Epithelial cell of proximal tubule (primary cell): ENCODE data around the gene PRELID1. TPM values are rescaled to one million over a fixed set of nuclear protein-coding genes. Genes with fewer than 3 reads are reported as not detected.

Source experiments
- DNase-seq: peaks from one replicate; pipeline ENCODE4 v3.0.0-alpha.2; 2011; ENCODE audit warnings: low read depth
- H3K4me3 ChIP-seq: 2 replicates; pipeline ENCODE4 v1.5.1; 2011; ENCODE audit warnings: low read depth, mild to moderate bottlenecking, low read length
- total RNA-seq: library from RNA; depleted of rRNA; stranded (reverse); fragments of >200 nt; gene quantifications from 2 replicates; pipeline ENCODE4 v1.2.3, GENCODE V29; 2015
- TF ChIP-seq, protein P1 (sequence below): conservative IDR thresholded peaks from 2 replicates; pipeline ENCODE4 v1.5.1; 2012; ENCODE audit warnings: low read depth, mild to moderate bottlenecking, low read length

Gene PRELID1
- total RNA-seq, 1 donor from 2014 or later = 150 TPM

DNA sequence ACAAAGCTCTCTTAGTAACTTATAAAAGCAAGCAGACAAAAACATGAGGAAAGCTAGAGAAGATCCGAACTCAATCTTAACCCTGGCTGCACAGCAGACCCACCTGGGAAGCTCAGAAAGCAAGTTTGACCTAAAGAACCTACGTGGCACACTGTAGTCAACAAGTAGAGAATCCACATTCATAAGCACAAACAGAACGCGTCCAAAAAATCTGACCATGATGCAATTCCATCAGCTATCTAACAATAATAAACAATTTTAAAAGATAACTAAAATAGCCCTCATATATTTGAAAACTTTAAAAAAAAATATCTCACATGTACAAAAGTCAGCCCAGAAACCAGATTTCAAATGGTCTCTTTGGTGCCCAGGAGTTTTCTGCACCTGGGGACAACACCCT is 43.2 kb downstream of the PRELID1 start:
- DNase-seq = no peak
- no peak overlapping the region for H3K4me3 ChIP-seq
- TF ChIP-seq, protein P1, sequence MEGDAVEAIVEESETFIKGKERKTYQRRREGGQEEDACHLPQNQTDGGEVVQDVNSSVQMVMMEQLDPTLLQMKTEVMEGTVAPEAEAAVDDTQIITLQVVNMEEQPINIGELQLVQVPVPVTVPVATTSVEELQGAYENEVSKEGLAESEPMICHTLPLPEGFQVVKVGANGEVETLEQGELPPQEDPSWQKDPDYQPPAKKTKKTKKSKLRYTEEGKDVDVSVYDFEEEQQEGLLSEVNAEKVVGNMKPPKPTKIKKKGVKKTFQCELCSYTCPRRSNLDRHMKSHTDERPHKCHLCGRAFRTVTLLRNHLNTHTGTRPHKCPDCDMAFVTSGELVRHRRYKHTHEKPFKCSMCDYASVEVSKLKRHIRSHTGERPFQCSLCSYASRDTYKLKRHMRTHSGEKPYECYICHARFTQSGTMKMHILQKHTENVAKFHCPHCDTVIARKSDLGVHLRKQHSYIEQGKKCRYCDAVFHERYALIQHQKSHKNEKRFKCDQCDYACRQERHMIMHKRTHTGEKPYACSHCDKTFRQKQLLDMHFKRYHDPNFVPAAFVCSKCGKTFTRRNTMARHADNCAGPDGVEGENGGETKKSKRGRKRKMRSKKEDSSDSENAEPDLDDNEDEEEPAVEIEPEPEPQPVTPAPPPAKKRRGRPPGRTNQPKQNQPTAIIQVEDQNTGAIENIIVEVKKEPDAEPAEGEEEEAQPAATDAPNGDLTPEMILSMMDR = no peak

DNA sequence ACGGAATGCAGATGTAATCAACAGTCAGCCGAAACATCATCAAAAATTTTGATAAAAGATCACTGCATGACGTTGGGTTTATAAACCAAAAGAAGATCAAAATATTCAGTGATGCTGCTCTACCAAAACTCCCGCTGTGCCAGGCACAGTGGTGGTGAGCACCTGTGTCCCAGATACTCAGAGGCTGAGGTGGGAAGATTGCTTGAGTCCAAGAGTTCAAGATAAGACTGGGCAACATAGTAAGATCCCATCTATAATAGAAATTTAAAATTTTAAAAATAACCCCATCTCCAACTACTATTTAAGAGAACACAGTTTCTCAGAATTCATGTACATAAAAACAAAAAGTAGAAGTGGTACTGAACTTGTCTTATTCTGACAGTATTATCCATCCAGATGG is 44.1 kb downstream of the PRELID1 start:
- TF ChIP-seq, protein P1 = no peak
- H3K4me3 ChIP-seq = no peak overlapping the region
- DNase-seq = no peak

DNA sequence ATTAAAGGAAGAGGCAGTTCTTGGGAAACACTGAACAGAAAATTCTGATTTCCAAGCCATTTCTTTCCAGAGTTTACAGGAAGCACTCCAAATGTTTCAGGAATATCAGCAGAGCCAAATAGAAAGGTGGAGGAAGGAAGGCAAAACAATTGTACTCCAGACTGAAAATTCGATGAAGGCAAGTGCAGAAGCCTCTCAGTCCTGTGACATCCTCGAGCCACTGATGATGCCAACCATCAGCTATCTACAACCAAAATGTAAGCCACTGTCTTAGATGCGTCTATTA is 45.7 kb downstream of the PRELID1 start:
- no peak for DNase-seq
- H3K4me3 ChIP-seq = no peak overlapping the region
- TF ChIP-seq, protein P1 = no peak

DNA sequence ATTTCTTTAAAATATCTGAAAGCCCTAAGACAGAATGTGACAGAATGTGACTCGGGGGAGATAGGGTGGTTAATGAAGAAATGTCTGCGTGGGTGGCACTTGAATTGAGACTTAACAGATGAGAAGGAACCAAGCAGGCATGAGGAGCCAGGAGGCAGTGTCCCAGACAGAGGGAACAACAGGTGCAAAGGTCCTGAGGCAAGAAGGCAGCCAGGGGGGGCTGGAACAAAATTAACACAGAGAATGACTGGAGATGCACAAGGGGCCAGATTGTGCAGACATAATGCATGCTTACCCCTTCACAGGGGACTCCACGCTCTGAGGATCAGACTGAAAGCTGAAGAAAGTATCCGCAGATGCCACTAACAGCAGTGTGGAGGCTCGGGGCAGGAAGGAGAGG is 46.2 kb downstream of the PRELID1 start:
- TF ChIP-seq, protein P1 = no peak
- no peak for DNase-seq
- H3K4me3 ChIP-seq = peak overlapping the region; percentile 74

DNA sequence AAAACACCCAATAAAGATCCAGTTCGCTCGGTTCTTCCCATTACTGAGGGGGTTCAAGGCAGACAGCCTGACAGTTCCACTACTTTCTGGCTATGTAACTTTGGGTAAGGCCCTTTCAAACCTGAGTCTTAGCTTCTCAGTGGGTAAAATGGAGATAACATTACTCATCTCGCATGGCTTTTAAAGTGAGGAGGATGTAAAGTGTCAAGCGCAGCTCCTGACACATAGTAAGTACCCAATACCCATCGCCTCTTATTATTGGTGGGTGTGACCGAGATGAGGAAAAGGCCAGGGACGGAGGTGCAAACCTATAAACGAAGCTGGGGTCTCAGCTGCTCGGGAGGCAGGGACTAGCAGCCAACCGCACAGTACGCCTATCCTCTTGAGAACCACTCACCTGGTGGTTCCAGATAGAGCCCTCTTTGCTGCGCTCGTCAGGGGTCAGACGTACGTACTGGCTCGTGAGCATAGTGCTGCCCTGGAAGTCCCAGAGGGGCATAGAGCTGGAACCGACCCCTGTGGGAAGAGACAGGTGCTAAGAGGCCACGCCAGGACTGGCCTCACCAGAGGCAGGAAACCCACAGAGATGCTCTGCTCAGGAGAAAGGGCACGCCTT is 47.3 kb downstream of the PRELID1 start:
- peak overlapping the region; percentile 74 for H3K4me3 ChIP-seq
- DNase-seq = no peak
- TF ChIP-seq, protein P1 = no peak

DNA sequence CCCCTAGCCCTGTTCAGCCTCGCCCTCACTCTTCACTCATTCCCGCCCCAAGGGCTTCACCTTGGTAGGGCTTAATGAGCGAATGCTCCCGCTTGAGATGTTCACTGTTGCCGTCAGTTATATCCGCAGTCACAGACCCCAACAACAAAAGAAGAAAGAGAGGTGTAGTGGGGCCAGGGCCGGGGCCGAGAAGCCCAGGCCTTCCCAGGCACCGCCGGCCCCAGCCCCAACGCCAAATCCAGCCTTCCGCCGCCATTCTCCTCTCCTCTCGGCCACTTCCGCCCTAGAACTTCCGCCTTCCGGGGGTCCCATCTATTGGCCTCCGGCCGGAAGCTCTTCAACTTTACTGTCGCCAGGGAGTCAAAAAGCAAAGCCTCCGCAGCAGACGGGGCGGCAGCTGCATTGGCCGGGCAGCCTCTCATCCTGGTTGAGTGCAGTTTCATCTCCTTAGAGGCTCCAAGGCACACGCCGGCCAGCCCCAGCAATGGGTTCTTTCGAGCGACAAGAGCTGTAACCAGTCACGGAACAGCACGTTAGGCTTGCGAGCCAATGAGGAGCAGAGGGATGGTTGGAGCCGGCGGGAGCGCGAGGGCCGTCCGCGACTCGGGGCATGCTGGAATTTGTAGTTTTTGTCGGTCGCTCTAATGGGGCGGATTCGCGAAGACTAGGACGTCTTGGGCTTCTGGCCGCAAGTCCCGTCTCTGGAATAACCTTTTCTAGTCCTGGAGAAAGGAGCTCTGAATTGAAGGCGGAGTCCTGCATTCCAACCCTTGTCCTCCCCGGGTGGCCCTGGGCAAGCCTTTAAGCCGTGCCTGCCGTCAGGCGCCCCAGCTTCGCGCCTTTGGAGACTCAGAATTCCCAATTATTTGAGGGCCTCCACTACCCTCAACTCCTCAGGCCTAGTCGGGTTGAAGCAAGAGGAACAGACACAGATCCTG is 48.1 kb downstream of the PRELID1 start, which contains the start of gene LMAN2:
Gene LMAN2 (minus strand): TSS at position 277 of the 938 bp plus-strand sequence. CDS start 21 bp downstream, at position 256.
- peak within 1 kb of the TSS; percentile 74 for H3K4me3 ChIP-seq
- DNase-seq = peak; percentile 66
- TF ChIP-seq, protein P1 = no peak
